Left lung (tissue), 10 donors: ENCODE data around the gene FAM78A. TPM values are rescaled to one million over a fixed set of nuclear protein-coding genes. Genes with fewer than 3 reads are reported as not detected.

ENCODE experiments used
- ATAC-seq: fragments of 200-7000 bp; cut with Tn5 transposase; one replicate; pipeline ENCODE4 v1.9.1; 2020; ENCODE audit warnings: moderate library complexity
- DNase-seq, 4 donors: peaks; one replicate each; pipeline ENCODE4 v3.0.0-alpha.2; 2013 to 2020
- H3K27ac ChIP-seq, 2 donors: fragments of 200-600 bp; sonication (generic) in 1 of 2; one replicate each; pipeline versions ENCODE4 v1.5.0 to v1.8.0; 2020 to 2021
- H3K27me3 ChIP-seq, 2 donors: fragments of 200-600 bp; sonication (generic) in 1 of 2; one replicate each; pipeline versions ENCODE4 v1.5.0 to v1.8.0; 2020 to 2021
- H3K36me3 ChIP-seq, 2 donors: fragments of 200-600 bp; sonication (generic) in 1 of 2; one replicate each; pipeline versions ENCODE4 v1.5.0 to v1.8.0; 2020 to 2021
- H3K4me1 ChIP-seq, 2 donors: fragments of 200-600 bp; one replicate each; pipeline ENCODE4 v1.8.0; 2021
- H3K4me3 ChIP-seq, 2 donors: fragments of 200-600 bp; sonication (generic) in 1 of 2; one replicate each; pipeline versions ENCODE4 v1.5.0 to v1.8.0; 2020 to 2021; ENCODE audit warnings: mild to moderate bottlenecking in 1 of 2
- H3K9me3 ChIP-seq, 2 donors: fragments of 200-600 bp; sonication (generic) in 1 of 2; one replicate each; pipeline versions ENCODE4 v1.5.0 to v1.8.0; 2020 to 2021
- intact Hi-C, 2 donors: fragments of 100-400 bp; cut with DNase I; formaldehyde crosslinking; loops; one replicate each; pipeline versions ENCODE4 v1.11.2 to v1.14.2; 2022
- polyA plus RNA-seq, 6 donors: library from polyadenylated mRNA; unstranded; fragments of 120-200 nt; gene quantifications; one replicate each; pipeline ENCODE4 v1.2.1, GENCODE V29; 2013; ENCODE audit not compliant: insufficient read length in 6 of 6
- total RNA-seq, 2 donors: library from RNA; stranded (reverse); fragmentation: NEBNext Ultra II Directional; extraction: Animal tissue kit (Norgen Biotek cat#: 25700); gene quantifications; one replicate each; pipeline ENCODE4 v1.2.1, GENCODE V29; 2021
- TF ChIP-seq, protein P1 (sequence below), 2 donors: fragments of 200-600 bp; sonication (generic) in 1 of 2; IDR thresholded peaks; one replicate each; pipeline versions ENCODE4 v1.5.0 to v1.8.0; 2021; ENCODE audit warnings: antibody characterized with exemption in 2 of 2
- donor health status: DM: no; HTN: yes; CAD: no.
- donor health status: DM: no; HTN: no; CAD: no.

Gene FAM78A
- total and polyA plus RNA-seq, 8 donors = 3.5 to 18.1 (median 6.5) TPM

DNA sequence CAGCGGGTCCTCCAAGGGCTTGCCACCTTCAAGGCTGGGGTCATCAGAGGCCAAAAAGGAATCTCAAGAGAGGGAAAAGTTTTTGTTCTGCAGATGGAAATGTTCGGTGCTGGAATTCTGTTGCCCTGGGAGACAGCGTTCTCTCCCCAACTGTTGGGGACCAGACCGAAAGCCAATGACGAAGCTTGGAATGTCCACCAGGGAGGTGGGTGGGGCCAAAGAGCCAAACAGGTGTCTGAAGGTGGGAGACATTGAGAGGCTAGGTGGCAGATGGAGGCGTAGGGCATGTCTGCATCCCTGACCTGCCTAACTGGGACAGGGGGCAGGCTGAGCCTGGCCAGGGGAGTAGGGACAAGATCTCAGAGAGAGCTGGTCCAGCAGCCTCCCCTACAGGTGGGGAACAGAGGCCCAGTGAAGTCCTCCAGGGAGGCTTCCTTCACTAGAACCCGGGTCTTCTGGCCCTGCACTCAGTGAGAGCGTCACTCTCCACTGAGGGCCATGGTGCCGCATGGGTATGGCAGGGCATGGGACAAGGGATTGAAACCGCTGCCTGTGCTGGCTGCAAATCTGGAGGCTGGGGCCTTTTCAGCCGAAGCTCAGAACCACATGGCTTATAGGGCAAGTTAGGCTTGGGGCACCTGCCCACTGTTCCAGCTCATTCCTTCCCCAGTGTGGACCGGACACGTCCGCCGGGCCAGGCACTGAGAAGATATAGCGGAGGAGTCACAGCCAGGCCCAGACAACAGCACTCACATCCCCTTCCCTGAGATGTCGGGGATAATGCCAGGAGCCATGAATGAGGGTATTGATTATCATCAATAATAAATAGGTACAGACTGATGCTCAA is 5.0 kb upstream of the FAM78A start:
- DNase-seq (no peak), ATAC-seq (no peak)
- Histone ChIP-seq H3K27me3 (peaks cover 12 to 51% of the 10 kb centered on the region in 2 donors), H3K4me3 (no peak overlapping the region), H3K27ac (no peak overlapping the region), H3K4me1 (peaks cover 0 to 21% of the 10 kb centered on the region in 2 donors), H3K36me3 (no peaks in the 10 kb centered on the region), H3K9me3 (no peaks in the 10 kb centered on the region)
- TF ChIP-seq, protein P1, sequence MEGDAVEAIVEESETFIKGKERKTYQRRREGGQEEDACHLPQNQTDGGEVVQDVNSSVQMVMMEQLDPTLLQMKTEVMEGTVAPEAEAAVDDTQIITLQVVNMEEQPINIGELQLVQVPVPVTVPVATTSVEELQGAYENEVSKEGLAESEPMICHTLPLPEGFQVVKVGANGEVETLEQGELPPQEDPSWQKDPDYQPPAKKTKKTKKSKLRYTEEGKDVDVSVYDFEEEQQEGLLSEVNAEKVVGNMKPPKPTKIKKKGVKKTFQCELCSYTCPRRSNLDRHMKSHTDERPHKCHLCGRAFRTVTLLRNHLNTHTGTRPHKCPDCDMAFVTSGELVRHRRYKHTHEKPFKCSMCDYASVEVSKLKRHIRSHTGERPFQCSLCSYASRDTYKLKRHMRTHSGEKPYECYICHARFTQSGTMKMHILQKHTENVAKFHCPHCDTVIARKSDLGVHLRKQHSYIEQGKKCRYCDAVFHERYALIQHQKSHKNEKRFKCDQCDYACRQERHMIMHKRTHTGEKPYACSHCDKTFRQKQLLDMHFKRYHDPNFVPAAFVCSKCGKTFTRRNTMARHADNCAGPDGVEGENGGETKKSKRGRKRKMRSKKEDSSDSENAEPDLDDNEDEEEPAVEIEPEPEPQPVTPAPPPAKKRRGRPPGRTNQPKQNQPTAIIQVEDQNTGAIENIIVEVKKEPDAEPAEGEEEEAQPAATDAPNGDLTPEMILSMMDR (IDR thresholded peaks at IDR 0.05) = no peak
- intact Hi-C loops = no loop called here

DNA sequence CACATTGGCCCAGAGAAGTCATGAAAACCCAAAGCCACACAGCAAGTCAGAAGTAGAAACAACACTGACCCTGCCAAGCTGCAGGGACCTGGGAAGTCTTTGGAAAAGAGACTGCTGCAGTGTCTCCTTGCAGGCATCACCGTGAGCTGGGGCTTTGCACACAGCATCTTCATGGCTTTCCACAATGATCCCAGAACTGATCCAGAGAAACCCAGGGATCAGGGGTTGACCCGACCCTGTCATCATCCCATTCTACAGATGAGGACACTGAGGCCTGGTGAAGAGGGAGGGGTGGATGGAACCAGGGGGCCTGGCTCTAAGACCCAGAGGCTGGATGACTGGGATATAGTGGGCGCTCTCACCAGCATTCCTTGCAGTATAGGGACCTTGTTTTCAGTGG is 4.3 kb upstream of the FAM78A start:
- DNase-seq = no peak
- H3K27me3 ChIP-seq = peaks cover 12 to 57% of the 10 kb centered on the region in 2 donors
- H3K4me1 ChIP-seq = peaks cover 0 to 21% of the 10 kb centered on the region in 2 donors
- no peaks in the 10 kb centered on the region for H3K9me3 ChIP-seq
- TF ChIP-seq, protein P1 (IDR thresholded peaks at IDR 0.05) = no peak
- H3K36me3 ChIP-seq = no peaks in the 10 kb centered on the region
- no peak overlapping the region for H3K4me3 ChIP-seq
- H3K27ac ChIP-seq = no peak overlapping the region
- ATAC-seq = no peak
- intact Hi-C loops = no loop called here

DNA sequence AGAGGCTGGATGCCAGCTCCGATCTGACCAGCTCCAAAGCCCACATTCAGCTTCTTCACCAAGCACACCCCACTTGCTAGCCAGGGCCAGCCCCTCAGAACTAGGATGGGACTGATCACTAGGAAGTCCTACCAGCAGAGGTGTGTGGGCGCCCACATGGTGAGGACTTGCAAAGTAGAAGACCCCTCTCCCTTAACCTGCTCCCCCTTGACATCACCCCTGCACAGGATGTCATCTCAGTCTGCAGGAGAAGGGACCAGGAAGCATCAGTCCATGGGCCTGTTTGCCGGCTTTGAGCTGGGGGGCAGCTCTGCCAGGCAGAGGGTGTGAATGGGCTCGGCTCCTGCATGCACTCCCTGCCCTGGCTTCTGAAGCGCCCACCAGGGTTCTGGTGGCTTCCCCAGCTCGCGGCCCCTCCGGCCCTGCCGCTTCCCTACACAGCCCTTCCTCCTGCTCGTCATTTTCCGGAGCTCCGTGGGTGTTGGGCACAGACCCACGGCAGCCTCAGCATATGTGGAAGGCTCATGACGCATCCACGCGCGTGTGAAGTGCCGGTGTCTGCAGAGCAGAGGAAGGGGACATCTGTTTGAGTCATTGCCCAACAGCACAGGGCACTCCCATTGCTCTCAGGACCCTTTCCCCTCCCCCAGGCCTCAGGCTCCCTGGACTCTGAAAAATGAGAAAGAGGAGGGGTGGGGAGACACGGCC is 3.7 kb upstream of the FAM78A start:
- no peaks in the 10 kb centered on the region for H3K9me3 ChIP-seq
- no peak overlapping the region for H3K4me3 ChIP-seq
- TF ChIP-seq, protein P1 (IDR thresholded peaks at IDR 0.05) = no peak
- H3K4me1 ChIP-seq = peaks cover 0 to 21% of the 10 kb centered on the region in 2 donors
- no peak for DNase-seq
- intact Hi-C loops = no loop called here
- no peak overlapping the region for H3K27ac ChIP-seq
- H3K36me3 ChIP-seq = no peaks in the 10 kb centered on the region
- ATAC-seq = no peak
- H3K27me3 ChIP-seq = peaks cover 12 to 57% of the 10 kb centered on the region in 2 donors

DNA sequence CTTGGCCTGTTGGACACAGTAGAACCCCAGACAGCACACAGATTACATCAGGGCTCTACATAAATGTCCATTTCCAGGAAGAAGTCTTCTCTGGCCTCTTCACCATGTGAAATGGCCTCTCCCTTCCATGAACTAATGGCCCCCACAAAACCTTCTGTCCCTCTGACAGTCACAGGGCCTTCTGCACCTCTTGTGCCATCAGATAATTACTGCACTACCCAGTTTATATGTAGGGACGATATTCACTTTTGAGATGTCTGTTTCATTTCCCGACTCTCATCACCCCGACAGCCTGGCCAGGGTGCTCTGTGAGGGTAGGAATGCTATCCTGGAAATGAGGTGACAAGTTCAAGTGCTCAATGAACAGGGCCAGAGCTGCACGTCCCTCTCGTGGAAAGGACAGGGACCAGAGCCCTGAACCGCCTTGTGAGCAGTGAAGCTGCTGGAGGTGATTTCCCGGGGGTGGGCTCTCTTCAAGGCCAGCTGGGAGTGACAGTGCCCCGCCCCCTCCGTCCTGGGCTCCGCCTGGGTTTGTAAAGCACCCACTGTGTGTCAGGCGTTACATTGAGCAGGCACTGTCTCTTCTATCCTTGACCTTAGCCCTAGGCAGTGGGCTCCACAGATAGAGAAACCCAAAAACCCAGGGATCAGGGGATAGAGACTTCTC is 3.0 kb upstream of the FAM78A start:
- Histone ChIP-seq H3K9me3 (no peaks in the 10 kb centered on the region), H3K27ac (no peak overlapping the region), H3K27me3 (peaks cover 12 to 57% of the 10 kb centered on the region in 2 donors), H3K36me3 (no peaks in the 10 kb centered on the region), H3K4me3 (no peak overlapping the region), H3K4me1 (peaks cover 0 to 25% of the 10 kb centered on the region in 2 donors)
- ATAC-seq = no peak
- no peak for DNase-seq
- TF ChIP-seq, protein P1 (IDR thresholded peaks at IDR 0.05) = no peak
- intact Hi-C loops = no loop called here

DNA sequence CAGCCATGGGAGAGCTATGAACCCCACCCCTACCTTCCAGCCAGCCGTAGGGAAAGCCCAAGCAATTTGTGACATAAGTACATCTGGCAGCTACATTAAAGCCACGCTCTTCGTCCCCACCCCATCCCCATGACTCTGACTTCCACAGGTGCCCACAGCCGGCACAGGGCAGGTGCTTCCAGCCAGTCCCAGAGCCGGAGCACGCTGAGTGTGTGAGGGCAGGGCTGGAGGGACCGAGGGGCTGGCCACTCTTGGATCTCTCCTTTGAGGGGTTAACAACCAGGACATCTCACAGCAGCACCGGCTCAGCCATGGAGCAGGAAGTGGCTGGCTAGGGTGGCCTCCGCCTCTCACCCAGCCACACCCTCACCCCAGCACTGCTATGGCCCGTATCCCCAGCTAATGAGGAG is 2.4 kb upstream of the FAM78A start:
- Histone ChIP-seq H3K27ac (no peak overlapping the region), H3K4me1 (peaks cover 0 to 31% of the 10 kb centered on the region in 2 donors), H3K36me3 (no peaks in the 10 kb centered on the region), H3K9me3 (no peaks in the 10 kb centered on the region), H3K27me3 (peaks cover 12 to 57% of the 10 kb centered on the region in 2 donors), H3K4me3 (no peak overlapping the region)
- TF ChIP-seq, protein P1 (IDR thresholded peaks at IDR 0.05) = no peak
- no peak for ATAC-seq
- DNase-seq = no peak
- intact Hi-C loops = no loop called here
